Suprapubic skin (tissue), 4 donors: ENCODE results near the gene SFTPB. TPM values are rescaled to one million over a fixed set of nuclear protein-coding genes. Genes with fewer than 3 reads are reported as not detected.
A peak's percentile ranks its signal among the peaks of the same experiment; 100 is the strongest.
"Not testable (repeated sequence)": the region's sequence is repeated elsewhere in the genome, so short reads cannot be mapped to it uniquely, and the experiment has no call there.

Source experiments
- DNase-seq, 2 donors: peaks; one replicate each; pipeline ENCODE4 v3.0.0-alpha.2; 2019; ENCODE audit warnings: low spot score in 2 of 2
- H3K27ac ChIP-seq: fragments of 200-600 bp; sonication (generic); one replicate; pipeline ENCODE4 v1.5.1; 2019
- H3K27me3 ChIP-seq: fragments of 200-600 bp; sonication (generic); one replicate; pipeline ENCODE4 v1.5.1; 2019
- H3K36me3 ChIP-seq: fragments of 200-600 bp; sonication (generic); one replicate; pipeline ENCODE4 v1.5.1; 2019
- H3K4me1 ChIP-seq: fragments of 200-600 bp; sonication (generic); one replicate; pipeline ENCODE4 v1.5.1; 2019
- H3K4me3 ChIP-seq: fragments of 200-600 bp; sonication (generic); one replicate; pipeline ENCODE4 v1.5.1; 2019; ENCODE audit warnings: mild to moderate bottlenecking
- H3K9me3 ChIP-seq: fragments of 200-600 bp; sonication (generic); one replicate; pipeline ENCODE4 v1.5.1; 2019
- CTCF ChIP-seq, 2 donors: fragments of 200-600 bp in 1 of 2; fragments of 450-650 bp in 1 of 2; sonication (generic) in 1 of 2; IDR thresholded peaks; one replicate each; pipeline ENCODE4 v1.5.1; 2016 to 2019; ENCODE audit warnings: antibody characterized with exemption in 2 of 2, mild to moderate bottlenecking in 1 of 2, moderate library complexity in 1 of 2
- EP300 ChIP-seq: sonication (generic); formaldehyde crosslinking; IDR thresholded peaks from one replicate; pipeline ENCODE4 v1.6.1; 2017; ENCODE audit warnings: antibody characterized with exemption
- POLR2A ChIP-seq, 2 donors: fragments of 450-650 bp; IDR thresholded peaks; one replicate each; pipeline ENCODE4 v1.6.1; 2017; ENCODE audit warnings: antibody characterized with exemption in 2 of 2, mild to moderate bottlenecking in 2 of 2, moderate library complexity in 2 of 2
- POLR2AphosphoS5 ChIP-seq, 3 donors: sonication (generic); formaldehyde crosslinking; IDR thresholded peaks; one replicate each; pipeline ENCODE4 v1.6.1; 2017; ENCODE audit warnings: antibody characterized with exemption in 3 of 3
- WGBS: methylation state at CpG from one replicate; pipeline ENCODE4 v1.1.5; 2018; 5-methylcytosine and 5-hydroxymethylcytosine counted together
- total RNA-seq, 4 donors: library from RNA; depleted of rRNA; stranded (reverse); fragments of >200 nt; gene quantifications; one replicate each; pipeline ENCODE4 v1.1.0, GENCODE V29; 2016

SFTPB gene
- total RNA-seq, result not detected

- Histone ChIP-seq H3K27ac (no peak within 1 kb of the TSS), H3K9me3 (no peaks in the 10 kb centered on the region), H3K36me3 (no peaks in the 10 kb centered on the region), H3K27me3 (no peaks in the 10 kb centered on the region), H3K4me3 (no peak within 1 kb of the TSS), H3K4me1 (no peaks in the 10 kb centered on the region)
- 75% methylated on average over 1 of the region's 5 CpGs for WGBS
- peak in 1 of 2 donors; percentile 61 for DNase-seq
- TF ChIP-seq POLR2AphosphoS5 (IDR thresholded peaks at IDR 0.05), result no peak
Observed at GRCh38 chr2:85668009-85668856, at the start of gene SFTPB. SFTPB (minus strand) TSS chr2:85668199; CDS start chr2:85668183, 16 bp downstream.

- WGBS, result 67% methylated on average over 15 of the region's 15 CpGs
Observed at GRCh38 chr2:85717308-85718008, 49.5 kb upstream of the SFTPB start.

GRCh38 chr2:85716346-85716914 is 48.4 kb upstream of the SFTPB start:
- Histone ChIP-seq H3K4me3 (no peak overlapping the region), H3K4me1 (peaks cover 29% of the 10 kb centered on the region), H3K9me3 (no peaks in the 10 kb centered on the region), H3K27me3 (no peaks in the 10 kb centered on the region), H3K36me3 (no peaks in the 10 kb centered on the region), H3K27ac (no peak overlapping the region)
- TF ChIP-seq POLR2A (IDR thresholded peaks at IDR 0.05), result no peak
- no peak for TF ChIP-seq CTCF (IDR thresholded peaks at IDR 0.05)
- peak in 1 of 2 donors; percentile 49 for DNase-seq
- 83% methylated on average over 13 of the region's 13 CpGs for WGBS

More at GRCh38 chr2:85717308-85718008, 49.5 kb upstream of the SFTPB start:
- no peaks in the 10 kb centered on the region for H3K27me3 ChIP-seq
- H3K4me3 ChIP-seq, result no peak overlapping the region
- DNase-seq, result peak; percentile 57 to 73
- no peaks in the 10 kb centered on the region for H3K9me3 ChIP-seq
- TF ChIP-seq EP300, result no peak
- peak in 1 of 3 donors; percentile 92 for TF ChIP-seq POLR2AphosphoS5 (IDR thresholded peaks at IDR 0.05)
- no peak for TF ChIP-seq POLR2A (IDR thresholded peaks at IDR 0.05)
- no peak for TF ChIP-seq CTCF (IDR thresholded peaks at IDR 0.05)
- H3K36me3 ChIP-seq, result no peaks in the 10 kb centered on the region
- peaks cover 21% of the 10 kb centered on the region for H3K4me1 ChIP-seq
- H3K27ac ChIP-seq, result peak overlapping the region; percentile 63

DNA sequence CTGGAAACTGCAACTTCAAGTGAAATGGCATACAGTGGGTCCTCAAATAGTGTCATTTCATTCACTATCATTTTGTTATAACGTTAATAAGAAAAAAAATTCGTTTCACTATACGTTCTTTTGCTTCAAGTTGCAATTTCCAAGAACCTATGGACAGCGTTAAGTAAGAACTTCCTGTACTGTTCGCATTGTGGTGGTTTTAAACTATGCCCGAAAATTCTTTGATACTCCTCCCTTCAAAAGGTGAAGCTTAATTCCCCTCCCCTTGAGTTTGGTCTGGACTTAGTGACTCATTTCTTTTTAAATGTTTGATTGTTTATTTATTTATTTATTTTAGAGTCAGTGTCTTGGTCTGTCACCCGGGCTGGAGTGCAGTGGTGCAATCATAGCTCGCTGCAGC is 46.8 kb upstream of the SFTPB start:
- Histone ChIP-seq H3K9me3 (no peaks in the 10 kb centered on the region), H3K27ac (no peak overlapping the region), H3K4me1 (peaks cover 43% of the 10 kb centered on the region), H3K36me3 (no peaks in the 10 kb centered on the region), H3K27me3 (no peaks in the 10 kb centered on the region), H3K4me3 (no peak overlapping the region)
- TF ChIP-seq POLR2AphosphoS5 (IDR thresholded peaks at IDR 0.05) (no peak), CTCF (IDR thresholded peaks at IDR 0.05) (no peak), EP300 (no peak), POLR2A (IDR thresholded peaks at IDR 0.05) (no peak)
- no peak for DNase-seq
- WGBS, result 82% methylated on average over 8 of the region's 8 CpGs

- not testable (repeated sequence) for H3K27ac ChIP-seq, H3K9me3 ChIP-seq, H3K36me3 ChIP-seq, DNase-seq, H3K4me3 ChIP-seq, H3K27me3 ChIP-seq
- H3K4me1 ChIP-seq, result peaks cover 47% of the 10 kb centered on the region
- 87% methylated on average over 7 of the region's 7 CpGs for WGBS
Observed at GRCh38 chr2:85714421-85714820, 46.4 kb upstream of the SFTPB start.

DNA sequence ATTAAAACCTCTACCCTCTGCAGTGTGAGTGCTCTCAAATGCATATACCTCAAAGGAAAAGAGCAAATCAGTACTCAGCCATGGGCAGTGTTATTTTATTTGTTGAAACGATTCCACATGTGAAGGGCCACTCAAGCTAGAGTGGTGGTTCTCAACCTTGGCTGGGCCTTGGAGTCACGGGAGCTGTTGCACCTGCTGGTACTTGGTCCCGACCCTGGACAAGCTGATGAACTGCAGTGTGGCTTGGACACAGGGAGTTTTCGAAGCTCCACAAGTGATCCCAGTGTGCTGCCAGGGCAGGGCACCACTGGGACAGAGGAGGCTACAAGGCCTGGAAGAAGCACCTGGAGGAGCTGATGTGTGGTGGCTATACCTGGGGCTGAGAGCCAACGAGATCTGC is 45.8 kb upstream of the SFTPB start:
- H3K27ac ChIP-seq, result peak overlapping the region; percentile 23
- no peaks in the 10 kb centered on the region for H3K27me3 ChIP-seq
- DNase-seq, result no peak
- H3K4me3 ChIP-seq, result no peak overlapping the region
- H3K9me3 ChIP-seq, result no peaks in the 10 kb centered on the region
- TF ChIP-seq EP300, result no peak
- peaks cover 53% of the 10 kb centered on the region for H3K4me1 ChIP-seq
- H3K36me3 ChIP-seq, result no peaks in the 10 kb centered on the region
- WGBS, result 94% methylated on average over 5 of the region's 5 CpGs
